KOPT-K1 (cell line): Measurements from ENCODE around the gene GALR2.

Experiments used
- H3K27ac ChIP-seq: fragments of 200-600 bp; sonication (generic); 2 replicates; pipeline ENCODE4 v1.5.1; 2016; ENCODE audit warnings: antibody characterized with exemption, mild to moderate bottlenecking, low read depth, low read length; ENCODE audit not compliant: poor library complexity, severe bottlenecking
- H3K36me3 ChIP-seq: fragments of 200-600 bp; sonication (generic); 2 replicates; pipeline ENCODE4 v1.5.1; 2017; ENCODE audit warnings: antibody characterized with exemption, mild to moderate bottlenecking, low read length, moderate library complexity; ENCODE audit not compliant: insufficient read depth
- H3K9me3 ChIP-seq: fragments of 200-600 bp; sonication (generic); 2 replicates; pipeline ENCODE4 v1.5.1; 2017; ENCODE audit warnings: antibody characterized with exemption, low read length, mild to moderate bottlenecking; ENCODE audit not compliant: insufficient read depth, poor library complexity, severe bottlenecking

The GALR2 gene

DNA sequence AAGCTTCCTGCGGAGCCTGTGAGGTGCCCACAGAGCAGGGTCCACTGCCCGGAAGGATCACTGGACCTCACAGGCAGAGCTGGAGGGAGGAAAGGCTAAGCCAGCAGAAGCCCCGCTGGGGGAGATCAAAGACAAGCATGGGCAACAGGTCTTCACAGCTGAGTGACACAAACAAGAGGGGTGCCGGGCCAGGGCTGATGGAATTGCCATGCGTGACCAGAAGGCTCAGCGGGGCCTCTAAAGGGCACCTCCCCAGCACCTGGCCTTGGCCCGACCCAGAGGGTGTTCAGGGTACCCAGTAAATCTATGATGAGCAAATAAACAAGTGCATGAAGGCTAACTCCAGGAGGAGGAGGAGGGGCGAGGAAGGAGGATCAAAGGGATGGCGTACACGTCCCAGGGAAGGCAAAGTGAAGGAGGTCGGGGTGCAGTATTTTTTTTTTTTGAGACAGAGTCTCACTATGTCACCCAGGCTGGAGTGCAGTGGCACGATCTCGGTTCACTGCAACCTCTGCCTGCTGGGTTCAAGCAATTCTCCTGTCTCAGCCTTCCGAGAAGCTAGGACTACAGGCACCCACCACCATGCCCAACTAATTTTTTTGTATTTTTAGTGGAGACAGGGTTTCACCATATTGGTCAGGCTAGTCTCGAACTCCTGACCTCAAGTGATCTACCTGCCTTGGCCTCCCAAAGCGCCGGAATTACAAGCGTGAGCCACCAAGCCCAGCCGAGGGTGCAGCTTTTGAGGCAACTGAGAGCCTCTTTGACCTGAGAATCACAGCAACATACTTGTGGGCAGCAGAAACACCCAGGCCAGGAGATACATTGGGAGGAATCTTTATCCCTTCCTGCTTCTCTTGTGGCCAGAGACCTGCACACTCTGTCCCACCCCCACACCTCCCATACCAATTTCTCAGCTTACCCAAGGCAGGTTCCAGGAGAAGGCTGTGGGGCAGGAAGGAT is 45.1 kb downstream of the GALR2 start:
- no peaks in the 10 kb centered on the region for H3K9me3 ChIP-seq
- no peak overlapping the region for H3K27ac ChIP-seq
- no peaks in the 10 kb centered on the region for H3K36me3 ChIP-seq

DNA sequence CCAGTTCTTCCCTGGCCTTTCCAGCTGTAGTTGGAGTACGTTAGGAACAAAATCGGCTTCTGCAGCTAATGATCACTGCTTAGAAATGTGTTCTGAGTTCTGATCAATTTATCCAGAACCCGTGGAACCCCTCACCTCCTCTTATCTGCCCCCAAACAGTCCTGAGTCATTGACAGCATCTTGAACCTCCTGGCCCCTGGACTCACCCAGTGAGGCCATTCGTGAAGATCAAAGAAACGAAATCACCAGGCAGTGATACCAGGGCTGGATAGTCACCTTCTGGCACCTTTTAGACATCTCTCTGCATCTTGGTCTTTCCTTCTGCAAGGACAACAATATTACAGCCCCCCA is 46.1 kb downstream of the GALR2 start:
- H3K9me3 ChIP-seq: no peaks in the 10 kb centered on the region
- H3K27ac ChIP-seq: no peak overlapping the region
- H3K36me3 ChIP-seq: no peaks in the 10 kb centered on the region

DNA sequence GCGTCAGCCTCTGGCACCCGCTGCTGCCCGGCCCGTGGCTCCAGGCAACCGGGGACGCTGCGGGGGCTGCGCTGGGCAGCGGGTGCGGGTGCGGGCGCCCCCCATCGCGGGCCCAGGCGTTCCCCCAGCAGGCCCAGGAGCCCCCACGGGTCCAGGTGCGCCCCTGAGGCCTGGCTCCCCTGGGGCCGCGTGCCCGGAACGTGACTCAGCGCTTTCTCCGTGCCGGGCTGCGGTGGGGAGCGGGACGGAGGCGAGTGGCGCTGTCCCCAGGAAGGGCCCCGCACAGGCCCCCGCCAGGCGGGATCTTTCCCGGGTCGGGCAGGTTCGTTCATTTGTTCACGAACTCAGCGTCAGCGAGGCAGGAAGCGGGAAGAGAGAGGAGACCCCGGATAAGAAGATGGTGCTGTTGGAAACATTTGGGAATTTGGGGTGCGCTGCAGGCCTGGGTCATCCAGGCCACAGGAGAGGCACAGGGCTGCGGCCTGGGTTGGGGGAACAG is 47.4 kb downstream of the GALR2 start:
- Histone ChIP-seq H3K9me3 (no peaks in the 10 kb centered on the region), H3K36me3 (no peaks in the 10 kb centered on the region), H3K27ac (peak overlapping the region; percentile 50)

DNA sequence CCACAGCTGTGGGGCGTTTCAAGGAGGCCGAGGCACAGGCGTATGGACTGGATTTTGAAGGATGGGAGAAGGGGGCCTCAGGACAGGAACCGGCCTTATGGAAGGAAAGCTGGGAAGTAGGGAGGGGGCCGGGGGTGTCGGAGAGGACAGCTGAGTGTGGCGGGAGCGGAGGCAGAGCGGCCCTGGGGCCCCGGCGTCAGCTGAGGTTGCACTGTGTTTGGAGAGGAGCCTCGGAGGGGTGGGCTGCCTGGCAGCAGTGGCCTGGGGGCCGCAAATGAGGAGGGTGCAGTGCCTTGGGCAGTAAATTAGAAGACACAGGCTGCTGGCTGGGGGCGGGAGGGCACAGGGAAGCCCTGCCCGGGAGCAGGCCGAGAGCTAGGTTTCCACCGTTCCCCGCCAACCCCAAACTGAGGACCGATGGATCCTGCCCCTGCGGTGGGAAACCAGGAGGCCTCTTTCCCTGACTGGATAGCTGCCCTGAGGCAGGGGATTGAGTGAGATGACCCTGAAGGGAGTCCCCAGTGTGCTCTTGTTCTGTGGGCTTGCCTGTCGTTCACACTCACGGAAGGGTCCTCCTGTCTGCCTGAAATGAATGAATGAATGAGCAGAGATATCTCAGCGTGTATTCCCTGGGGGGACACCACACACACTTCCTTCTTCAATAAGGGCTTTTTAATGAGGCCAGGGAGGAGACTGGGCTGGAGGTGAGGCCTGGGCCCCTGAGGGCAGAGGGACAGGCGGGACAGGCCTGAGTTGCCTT is 48.0 kb downstream of the GALR2 start:
- no peaks in the 10 kb centered on the region for H3K36me3 ChIP-seq
- H3K27ac ChIP-seq: no peak overlapping the region
- no peaks in the 10 kb centered on the region for H3K9me3 ChIP-seq

DNA sequence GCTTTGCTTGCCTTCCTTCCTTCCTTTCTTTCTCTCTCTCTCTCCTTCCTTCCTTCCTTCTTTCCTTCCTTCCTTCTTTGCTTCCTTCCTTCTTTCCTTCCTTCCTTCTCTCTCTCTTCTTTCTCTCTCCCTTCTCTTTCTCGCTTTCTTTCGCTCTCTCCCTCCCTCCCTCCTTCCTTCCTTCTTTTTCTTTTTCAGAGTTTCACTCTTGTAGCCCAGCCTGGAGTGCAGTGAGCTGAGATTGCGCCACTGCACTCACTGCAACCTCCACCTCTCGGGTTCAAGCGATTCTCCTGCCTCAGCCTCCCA is 48.6 kb downstream of the GALR2 start:
- H3K36me3 ChIP-seq: no peaks in the 10 kb centered on the region
- H3K27ac ChIP-seq: no peak overlapping the region
- H3K9me3 ChIP-seq: no peaks in the 10 kb centered on the region

DNA sequence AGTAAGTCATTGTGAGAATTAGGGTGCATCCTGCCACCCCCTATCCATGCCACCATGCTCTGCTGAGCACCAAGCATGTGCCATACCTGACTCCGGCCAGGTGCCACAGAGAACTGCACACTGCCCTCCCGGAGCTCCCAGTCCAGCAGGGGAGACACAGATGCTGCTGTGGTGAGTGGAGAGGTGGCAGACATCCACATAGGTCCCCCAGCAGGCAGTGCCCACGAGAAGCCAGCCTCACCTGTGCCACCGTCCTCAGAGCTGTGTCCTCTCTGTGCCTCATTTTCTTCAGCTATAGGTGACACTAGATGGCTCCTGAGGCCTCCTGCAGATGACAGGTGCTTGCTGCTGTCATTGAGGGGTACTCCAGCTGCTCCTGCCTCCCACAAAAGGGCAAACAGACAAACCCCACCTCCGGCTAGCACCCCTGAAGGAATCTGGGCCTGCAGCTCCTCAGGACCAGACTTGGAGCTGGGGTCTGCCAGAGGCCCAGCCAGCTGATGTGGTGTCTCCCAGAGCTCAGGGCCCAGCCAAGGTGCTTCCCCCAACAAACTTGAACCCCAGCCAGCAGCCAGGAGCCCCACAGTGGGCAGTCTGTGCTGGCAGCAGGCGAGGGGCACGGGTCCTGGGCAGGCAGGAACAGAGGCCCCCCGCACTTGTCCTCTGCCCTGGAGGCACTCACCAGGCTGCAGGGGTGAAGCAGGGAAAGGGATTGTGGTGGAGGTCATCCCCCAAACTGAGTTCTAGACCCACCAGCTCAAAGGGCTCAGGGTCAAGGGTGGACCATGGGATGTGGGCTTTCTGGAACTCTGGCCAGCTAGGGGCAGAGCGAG is 49.4 kb downstream of the GALR2 start:
- no peaks in the 10 kb centered on the region for H3K36me3 ChIP-seq
- no peaks in the 10 kb centered on the region for H3K9me3 ChIP-seq

DNA sequence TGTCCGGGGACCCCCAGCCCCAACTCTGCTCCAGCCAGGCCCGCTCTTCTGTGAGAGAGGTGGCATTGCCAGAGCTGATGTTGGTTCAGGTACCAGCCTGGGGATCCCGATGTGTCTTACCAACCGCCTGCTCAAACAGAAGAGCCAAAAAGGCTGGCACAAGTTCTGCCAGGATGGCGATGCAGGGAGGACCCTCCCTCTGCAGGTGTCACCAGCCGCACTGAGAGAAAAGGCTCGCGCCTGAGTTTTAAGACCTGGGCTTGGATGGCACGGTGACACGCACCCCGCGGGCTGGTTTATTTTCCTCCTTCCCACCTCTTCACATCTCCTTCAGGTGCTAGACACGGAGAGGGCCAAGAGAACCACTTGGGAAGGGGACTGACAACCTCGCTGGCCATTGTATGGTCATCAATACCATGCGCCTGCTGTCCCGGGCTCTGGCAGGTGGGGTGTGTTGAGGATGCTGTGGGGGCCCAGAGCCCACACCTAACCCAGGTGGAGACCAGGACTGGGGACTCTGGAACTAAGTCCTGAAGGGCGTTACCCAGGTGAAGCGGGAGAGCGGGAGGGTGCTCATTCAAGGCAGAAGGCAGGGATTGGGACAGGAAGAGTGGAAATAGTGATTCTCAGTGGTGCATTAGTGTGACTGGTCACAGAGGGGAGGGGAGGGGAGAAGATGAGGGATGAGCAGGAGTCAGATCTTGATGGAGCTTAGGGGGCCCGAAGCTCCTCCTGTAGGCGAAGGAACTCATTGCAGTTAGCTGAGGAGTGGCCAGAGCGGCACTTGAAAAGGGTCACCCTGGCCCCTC is 50.2 kb downstream of the GALR2 start:
- no peak overlapping the region for H3K27ac ChIP-seq
- no peaks in the 10 kb centered on the region for H3K9me3 ChIP-seq
- no peaks in the 10 kb centered on the region for H3K36me3 ChIP-seq

More for the DNA sequence above, 49.4 kb downstream of the GALR2 start:
- no peak overlapping the region for H3K27ac ChIP-seq

DNA sequence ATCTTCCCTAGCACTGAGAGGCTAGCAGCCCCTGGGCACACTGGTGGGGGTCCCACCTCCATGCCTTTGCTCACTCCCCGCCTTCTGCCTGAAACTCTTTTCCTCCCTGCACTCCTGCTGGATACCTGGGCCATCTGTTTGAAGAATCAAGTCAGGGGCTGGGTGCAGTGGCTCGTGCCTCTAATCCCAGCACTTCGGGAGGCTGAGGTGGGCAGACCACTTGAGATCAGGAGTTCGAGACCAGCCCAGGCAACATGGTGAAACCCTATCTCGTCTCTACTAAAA is 50.8 kb downstream of the GALR2 start:
- H3K27ac ChIP-seq: no peak overlapping the region
- no peaks in the 10 kb centered on the region for H3K36me3 ChIP-seq
- H3K9me3 ChIP-seq: no peaks in the 10 kb centered on the region

DNA sequence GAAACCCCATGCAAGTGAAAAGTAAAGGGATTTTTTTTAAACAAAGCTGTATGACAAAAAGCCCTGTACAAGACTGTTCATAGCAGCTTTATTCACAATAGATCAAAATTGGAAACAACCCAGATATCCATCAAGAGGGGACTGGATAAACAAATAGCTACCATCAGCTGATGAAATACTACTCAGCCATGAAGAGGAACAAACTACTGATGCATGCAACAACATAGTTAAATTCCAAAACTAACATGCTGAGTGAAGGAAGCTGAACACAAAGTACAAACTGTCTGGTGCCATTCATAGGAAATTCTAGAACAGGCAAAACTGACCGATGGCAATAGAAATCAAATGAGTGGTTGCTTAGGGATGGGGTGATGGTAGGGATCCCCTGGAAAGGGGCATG is 51.3 kb downstream of the GALR2 start:
- Histone ChIP-seq H3K36me3 (no peaks in the 10 kb centered on the region), H3K27ac (no peak overlapping the region), H3K9me3 (no peaks in the 10 kb centered on the region)
